HCT116 (cell line): ENCODE results near the gene UBE2E2. TPM values are rescaled to one million over a fixed set of nuclear protein-coding genes. Genes with fewer than 3 reads are reported as not detected.

Source experiments
- ATAC-seq: fragments of 200-7000 bp; cut with Tn5 transposase; 2 replicates; pipeline ENCODE4 v1.9.1; 2020; ENCODE audit warnings: mild to moderate bottlenecking, moderate library complexity
- BruUV-seq: library from RNA; stranded (reverse); fragments of 400-500 nt; replicated peaks from 2 replicates; lab custom pipeline; 2021; lab: Mats Ljungman, UMichigan
- CTCF ChIA-PET: fragments of 300-600 bp; sonication (Branson Sonifier 250); formaldehyde crosslinking; loops from one replicate; lab custom pipeline; 2021; ENCODE audit warnings: antibody characterized with exemption; lab: Charles Lee
- POLR2A ChIA-PET: fragments of 300-600, 350-600 bp; sonication (Branson Sonifier 250); formaldehyde crosslinking; loops from one replicate; lab custom pipeline; 2021; ENCODE audit warnings: antibody characterized with exemption; lab: Charles Lee
- RAD21 ChIA-PET, 2 experiments: fragments of 300-600 bp; sonication (Branson Sonifier 250); formaldehyde crosslinking; loops; one replicate each; lab custom pipeline; 2023; ENCODE audit warnings: low total read pairs in 2 of 2; ENCODE audit not compliant: uncharacterized antibody in 2 of 2, unreplicated experiment in 2 of 2, low non-redundant PET in 1 of 2; lab: Charles Lee
- DNase-seq: peaks from one replicate; pipeline ENCODE4 v3.0.0-alpha.2; 2010; ENCODE audit warnings: low read depth, low spot score
- H2AFZ ChIP-seq: fragments of 200-600 bp; shearing (Covaris generic), sonication (generic); 2 replicates; pipeline ENCODE4 v1.6.1; 2017; ENCODE audit warnings: low read depth, mixed run types, mixed read lengths, antibody characterized with exemption, low read length; ENCODE audit not compliant: poor library complexity, severe bottlenecking
- H3K27ac ChIP-seq: 2 replicates; pipeline ENCODE4 v1.5.1; 2012; ENCODE audit warnings: low read depth, low read length
- H3K27me3 ChIP-seq: fragments of 200-600 bp; sonication (generic); 2 replicates; pipeline ENCODE4 v1.6.1; 2016; ENCODE audit warnings: mixed run types, low read length, mixed read lengths; ENCODE audit not compliant: insufficient read depth
- H3K36me3 ChIP-seq, 2 experiments: fragments of 200-500 bp in 1 of 2; fragments of 200-600 bp in 1 of 2; sonication (Bioruptor generic) in 1 of 2; sonication (generic) in 1 of 2; 2 replicates each; pipeline versions ENCODE4 v1.5.1 to v1.6.1; 2014 to 2016; ENCODE audit warnings: low read length in 2 of 2, inconsistent platforms in 1 of 2, mixed read lengths in 1 of 2, mixed run types in 1 of 2; ENCODE audit not compliant: insufficient read depth in 2 of 2, control insufficient read depth in 1 of 2
- H3K4me1 ChIP-seq, 2 experiments: fragments of 200-600 bp in 1 of 2; sonication (generic) in 1 of 2; 2 replicates each; pipeline versions ENCODE4 v1.5.1 to v1.6.1; 2012 to 2017; ENCODE audit warnings: low read length in 2 of 2, inconsistent platforms in 1 of 2, mild to moderate bottlenecking in 1 of 2, mixed read lengths in 1 of 2, mixed run types in 1 of 2, moderate library complexity in 1 of 2; ENCODE audit not compliant: insufficient read depth in 2 of 2, control insufficient read depth in 1 of 2
- H3K4me2 ChIP-seq: fragments of 200-600 bp; sonication (generic); 2 replicates; pipeline ENCODE4 v1.6.1; 2017; ENCODE audit warnings: mixed run types, low read length, mixed read lengths
- H3K4me3 ChIP-seq, 2 experiments: fragments of 200-600 bp in 1 of 2; sonication (generic) in 1 of 2; replicated peaks in 1 of 2; 2 replicates each; pipeline ENCODE4 v1.5.1; 2011 to 2016; ENCODE audit warnings: low read length in 2 of 2, control low read depth in 1 of 2, low read depth in 1 of 2, mild to moderate bottlenecking in 1 of 2, mixed read lengths in 1 of 2, mixed run types in 1 of 2
- H3K79me2 ChIP-seq: fragments of 200-600 bp; sonication (generic); 2 replicates; pipeline ENCODE4 v1.6.1; 2017; ENCODE audit warnings: mild to moderate bottlenecking, mixed run types, low read length, moderate library complexity, mixed read lengths; ENCODE audit not compliant: insufficient read depth
- H3K9ac ChIP-seq: fragments of 200-600 bp; sonication (generic); 2 replicates; pipeline ENCODE4 v1.6.1; 2016; ENCODE audit warnings: low read length, mixed read lengths
- H3K9me2 ChIP-seq: fragments of 200-600 bp; sonication (generic), shearing (Covaris generic); 2 replicates; pipeline ENCODE4 v1.6.1; 2017; ENCODE audit warnings: mixed run types, mild to moderate bottlenecking, moderate library complexity; ENCODE audit not compliant: insufficient read depth
- H3K9me3 ChIP-seq, 2 experiments: fragments of 200-500 bp in 1 of 2; fragments of 200-600 bp in 1 of 2; sonication (Bioruptor generic) in 1 of 2; sonication (generic) in 1 of 2; 2 replicates each; pipeline ENCODE4 v1.6.1; 2014 to 2017; ENCODE audit warnings: low read length in 2 of 2, mixed read lengths in 2 of 2, inconsistent platforms in 1 of 2, low read depth in 1 of 2, mild to moderate bottlenecking in 1 of 2, mixed run types in 1 of 2, moderate library complexity in 1 of 2; ENCODE audit not compliant: control insufficient read depth in 1 of 2, insufficient read depth in 1 of 2
- H4K20me1 ChIP-seq: fragments of 200-600 bp; sonication (generic), shearing (Covaris generic); 2 replicates; pipeline ENCODE4 v1.6.1; 2017; ENCODE audit warnings: mixed run types, mild to moderate bottlenecking, moderate library complexity; ENCODE audit not compliant: insufficient read depth
- EGR1 ChIP-seq: IDR thresholded peaks from 2 replicates; pipeline ENCODE4 v1.6.1; 2012; ENCODE audit warnings: low read depth
- ELF1 ChIP-seq: IDR thresholded peaks from 2 replicates; pipeline ENCODE4 v1.6.1; 2012; ENCODE audit warnings: low read depth, borderline replicate concordance
- EZH2 ChIP-seq: fragments of 200-600 bp; sonication (generic); IDR thresholded peaks from 2 replicates; pipeline ENCODE4 v1.6.1; 2017; ENCODE audit warnings: antibody characterized with exemption, mixed run types
- FOSL1 ChIP-seq: IDR thresholded peaks from 2 replicates; pipeline ENCODE4 v1.6.1; 2012; ENCODE audit warnings: low read depth
- SP1 ChIP-seq: IDR thresholded peaks from 2 replicates; pipeline ENCODE4 v1.6.1; 2012; ENCODE audit warnings: low read depth
- SRF ChIP-seq: IDR thresholded peaks from 2 replicates; pipeline ENCODE4 v1.6.1; 2012; ENCODE audit warnings: low read depth
- TCF7L2 ChIP-seq: IDR thresholded peaks from 2 replicates; pipeline ENCODE4 v1.7.0; 2011; ENCODE audit warnings: borderline replicate concordance, inconsistent platforms; ENCODE audit not compliant: insufficient read depth, insufficient read length; ENCODE audit errors: extremely low read depth
- YY1 ChIP-seq: IDR thresholded peaks from 2 replicates; pipeline ENCODE4 v1.6.1; 2011; ENCODE audit warnings: low read length, low read depth, moderate library complexity, mild to moderate bottlenecking; ENCODE audit not compliant: insufficient replicate concordance; ENCODE audit errors: extremely low read depth
- ZNF274 ChIP-seq: fragments of 200-500 bp; sonication (Bioruptor generic); IDR thresholded peaks from 2 replicates; pipeline ENCODE4 v1.6.1; 2014; ENCODE audit warnings: mild to moderate bottlenecking, low read depth, low read length, inconsistent platforms
- intact Hi-C: fragments of 100-400 bp; cut with micrococcal nuclease; formaldehyde crosslinking; loops from 2 replicates; pipeline ENCODE4 v1.10.0; 2022
- total RNA-seq: library from RNA; stranded (reverse); gene quantifications from one replicate; pipeline ENCODE4 v1.2.1, GENCODE V29; 2021; ENCODE audit not compliant: unreplicated experiment

UBE2E2 gene
- total RNA-seq, 1 experiment from 2014 or later, result 21.4 TPM

GRCh38 chr3:23239211-23240068, 36.3 kb downstream of the UBE2E2 start:
- Histone ChIP-seq H3K36me3 (no peaks in the 10 kb centered on the region), H3K9me3 (no peaks in the 10 kb centered on the region), H3K9me2 (no peaks in the 10 kb centered on the region), H3K9ac (no peak overlapping the region), H2AFZ (no peak overlapping the region), H3K4me1 (peaks cover 3 to 11% of the 10 kb centered on the region in 2 experiments; a peak in 3 of 4 replicates), H3K79me2 (peaks cover 4% of the 10 kb centered on the region; the same call in 1 of the 2 replicates), H3K4me2 (no peak overlapping the region), H3K27ac (no peak overlapping the region), H3K27me3 (no peaks in the 10 kb centered on the region), H3K4me3 (no peak overlapping the region), H4K20me1 (0 out of 2 replicates have a peak, but pooled peaks cover 4% of the 10 kb centered on the region)
- DNase-seq (no peak), ATAC-seq (no peak)
- ChIA-PET CTCF (no interaction called here), POLR2A (no interaction called here), RAD21 (no interaction called here)
- no TSS peak for BruUV-seq
- TF ChIP-seq ZNF274 (no peak), EGR1 (no peak), ELF1 (no peak), SRF (no peak), SP1 (no peak), TCF7L2 (no peak), FOSL1 (no peak), EZH2 (no peak), YY1 (no peak)
- intact Hi-C loops, result no loop called here
